RWPE2 (cell line): ENCODE results near the gene ZBTB20.
A peak's percentile ranks its signal among the peaks of the same experiment; 100 is the strongest.

Experiments used
- ATAC-seq: fragments of 200-7000 bp; cut with Tn5 transposase; 3 replicates; pipeline ENCODE4 v1.9.1; 2021; ENCODE audit warnings: low read depth
- DNase-seq: peaks from one replicate; pipeline ENCODE4 v3.0.0-alpha.2; 2020; ENCODE audit warnings: low spot score
- H3K27ac ChIP-seq: fragments of 450-650 bp; 2 replicates; pipeline ENCODE4 v1.5.1; 2017; ENCODE audit warnings: mild to moderate bottlenecking; ENCODE audit not compliant: poor library complexity, severe bottlenecking
- H3K27me3 ChIP-seq: fragments of 250-450 bp; sonication (Bioruptor Pico); 2 replicates; pipeline ENCODE4 v1.5.1; 2021; ENCODE audit warnings: mild to moderate bottlenecking, moderate library complexity; ENCODE audit not compliant: insufficient read depth, poor library complexity, severe bottlenecking
- H3K36me3 ChIP-seq: fragments of 250-450 bp; sonication (Bioruptor Pico); 2 replicates; pipeline ENCODE4 v1.5.1; 2020; ENCODE audit warnings: low read depth, mild to moderate bottlenecking, moderate library complexity
- H3K4me1 ChIP-seq: fragments of 250-450 bp; sonication (Bioruptor Pico); 2 replicates; pipeline ENCODE4 v1.5.1; 2021; ENCODE audit warnings: mild to moderate bottlenecking, moderate library complexity; ENCODE audit not compliant: insufficient read depth, poor library complexity, severe bottlenecking
- H3K4me3 ChIP-seq: fragments of 250-450 bp; sonication (Bioruptor Pico); 2 replicates; pipeline ENCODE4 v1.5.1; 2021; ENCODE audit warnings: mild to moderate bottlenecking, moderate library complexity; ENCODE audit not compliant: severe bottlenecking
- H3K9me3 ChIP-seq: fragments of 250-450 bp; sonication (Bioruptor Pico); 2 replicates; pipeline ENCODE4 v1.5.1; 2021; ENCODE audit warnings: mild to moderate bottlenecking, moderate library complexity; ENCODE audit not compliant: severe bottlenecking
- CTCF ChIP-seq: fragments of 450-650 bp; IDR thresholded peaks from one replicate; pipeline ENCODE4 v1.5.1; 2017; ENCODE audit warnings: mild to moderate bottlenecking, moderate library complexity; ENCODE audit not compliant: poor library complexity, severe bottlenecking

ZBTB20 gene

GRCh38 chr3:114624047-114624445, 523.0 kb downstream of the ZBTB20 start:
- Histone ChIP-seq H3K4me3 (no peak overlapping the region), H3K9me3 (no peaks in the 10 kb centered on the region), H3K36me3 (no peaks in the 10 kb centered on the region), H3K27me3 (no peaks in the 10 kb centered on the region), H3K4me1 (peaks cover 5% of the 10 kb centered on the region), H3K27ac (no peak overlapping the region)
- DNase-seq = no peak
- TF ChIP-seq CTCF = no peak
- ATAC-seq = no peak

GRCh38 chr3:114623420-114624046, 523.6 kb downstream of the ZBTB20 start:
- TF ChIP-seq CTCF = no peak
- DNase-seq (no peak), ATAC-seq (no peak)
- Histone ChIP-seq H3K9me3 (no peaks in the 10 kb centered on the region), H3K4me3 (no peak overlapping the region), H3K36me3 (no peaks in the 10 kb centered on the region), H3K4me1 (peaks cover 5% of the 10 kb centered on the region), H3K27ac (no peak overlapping the region), H3K27me3 (no peaks in the 10 kb centered on the region)

GRCh38 chr3:114622001-114622400, 525.1 kb downstream of the ZBTB20 start:
- H3K27ac ChIP-seq = no peak overlapping the region
- no peak for DNase-seq
- ATAC-seq = no peak

GRCh38 chr3:114619771-114620170, 527.3 kb downstream of the ZBTB20 start:
- peak; percentile 66 for ATAC-seq
- H3K36me3 ChIP-seq = no peaks in the 10 kb centered on the region
- H3K4me1 ChIP-seq = peaks cover 5% of the 10 kb centered on the region
- no peak overlapping the region for H3K4me3 ChIP-seq
- no peak for DNase-seq
- H3K9me3 ChIP-seq = no peaks in the 10 kb centered on the region
- H3K27me3 ChIP-seq = no peaks in the 10 kb centered on the region
- TF ChIP-seq CTCF = no peak
- no peak overlapping the region for H3K27ac ChIP-seq

More at GRCh38 chr3:114622001-114622400, 525.1 kb downstream of the ZBTB20 start:
- TF ChIP-seq CTCF = no peak
- no peaks in the 10 kb centered on the region for H3K9me3 ChIP-seq
- H3K4me1 ChIP-seq = peaks cover 5% of the 10 kb centered on the region
- no peaks in the 10 kb centered on the region for H3K27me3 ChIP-seq
- H3K4me3 ChIP-seq = no peak overlapping the region
- no peaks in the 10 kb centered on the region for H3K36me3 ChIP-seq

GRCh38 chr3:114615523-114616085, 531.5 kb downstream of the ZBTB20 start:
- H3K4me1 ChIP-seq = peaks cover 5% of the 10 kb centered on the region
- no peak for TF ChIP-seq CTCF
- no peaks in the 10 kb centered on the region for H3K9me3 ChIP-seq
- H3K4me3 ChIP-seq = no peak overlapping the region
- no peaks in the 10 kb centered on the region for H3K36me3 ChIP-seq
- no peaks in the 10 kb centered on the region for H3K27me3 ChIP-seq
- ATAC-seq (no peak), DNase-seq (no peak)
- H3K27ac ChIP-seq = no peak overlapping the region
